Activated T-cell treated with anti-CD3 and anti-CD28 coated beads, Interleukin-2, amount 50 U/mL, for 72 hours (primary cell): Measurements from ENCODE around the gene MYADML2. TPM values are rescaled to one million over a fixed set of nuclear protein-coding genes. Genes with fewer than 3 reads are reported as not detected.
"Not testable (repeated sequence)": the region's sequence is repeated elsewhere in the genome, so short reads cannot be mapped to it uniquely, and the experiment has no call there.

Experiments used
- ATAC-seq, 2 donors: fragments of 150-1000 bp; cut with Tn5 transposase; replicated peaks in 1 of 2; 2 replicates each; pipeline ENCODE4 v1.10.0; 2021; ENCODE audit warnings: moderate library complexity in 2 of 2, mild to moderate bottlenecking in 1 of 2
- DNase-seq, 2 donors: peaks; one replicate each; pipeline ENCODE4 v3.0.0; 2021 to 2022; ENCODE audit warnings: mixed read lengths in 1 of 2
- H3K27ac Mint-ChIP-seq: one replicate; pipeline ENCODE4 v1.8.0; 2022; ENCODE audit warnings: mild to moderate bottlenecking, moderate library complexity, mixed read lengths
- H3K27me3 Mint-ChIP-seq: one replicate; pipeline ENCODE4 v1.8.0; 2022; ENCODE audit warnings: low read depth, mixed read lengths
- H3K36me3 Mint-ChIP-seq, 2 donors: one replicate each; pipeline ENCODE4 v1.8.0; 2022; ENCODE audit warnings: mixed read lengths in 2 of 2, mild to moderate bottlenecking in 1 of 2; ENCODE audit not compliant: insufficient read depth in 2 of 2
- H3K4me1 Mint-ChIP-seq: one replicate; pipeline ENCODE4 v1.8.0; 2022; ENCODE audit warnings: low read depth, mixed read lengths
- H3K4me3 Mint-ChIP-seq, 2 donors: one replicate each; pipeline ENCODE4 v1.8.0; 2022; ENCODE audit warnings: mild to moderate bottlenecking in 2 of 2, mixed read lengths in 2 of 2, moderate library complexity in 2 of 2
- H3K9me3 Mint-ChIP-seq, 2 donors: one replicate each; pipeline ENCODE4 v1.8.0; 2022; ENCODE audit warnings: mixed read lengths in 2 of 2
- total RNA-seq, 2 donors: library from RNA; stranded (reverse); gene quantifications; one replicate each; pipeline ENCODE4 v1.2.3, GENCODE V29; 2022

MYADML2 gene
- total RNA-seq, 2 donors from 2014 or later: not detected

- DNase-seq: no peak
- no peaks in the 10 kb centered on the region for H3K27me3 Mint-ChIP-seq
- no peak overlapping the region for H3K27ac Mint-ChIP-seq
- no peak overlapping the region for H3K4me3 Mint-ChIP-seq
- H3K36me3 Mint-ChIP-seq: peaks cover 3 to 5% of the 10 kb centered on the region in 2 donors
- H3K4me1 Mint-ChIP-seq: peaks cover 14% of the 10 kb centered on the region
- ATAC-seq: no peak
- no peaks in the 10 kb centered on the region for H3K9me3 Mint-ChIP-seq
Observed at GRCh38 chr17:81984773-81985410, 37.9 kb upstream of the MYADML2 start.

- Mint-ChIP-seq H3K4me1 (peaks cover 24% of the 10 kb centered on the region), H3K4me3 (no peak overlapping the region), H3K27me3 (no peaks in the 10 kb centered on the region), H3K36me3 (peaks cover 3 to 5% of the 10 kb centered on the region in 2 donors), H3K9me3 (no peaks in the 10 kb centered on the region), H3K27ac (no peak overlapping the region)
- ATAC-seq (no peak), DNase-seq (no peak)
Observed at GRCh38 chr17:81983639-81984373, 36.8 kb upstream of the MYADML2 start.

GRCh38 chr17:81983011-81983638, 36.1 kb upstream of the MYADML2 start:
- H3K9me3 Mint-ChIP-seq: no peaks in the 10 kb centered on the region
- no peak for ATAC-seq
- no peak overlapping the region for H3K27ac Mint-ChIP-seq
- peaks cover 29% of the 10 kb centered on the region for H3K4me1 Mint-ChIP-seq
- no peaks in the 10 kb centered on the region for H3K27me3 Mint-ChIP-seq
- H3K4me3 Mint-ChIP-seq: no peak overlapping the region
- no peak for DNase-seq
- peaks cover 3 to 5% of the 10 kb centered on the region in 2 donors for H3K36me3 Mint-ChIP-seq

GRCh38 chr17:81981511-81981910, 34.5 kb upstream of the MYADML2 start:
- ATAC-seq, H3K27me3 Mint-ChIP-seq, DNase-seq, H3K4me3 Mint-ChIP-seq, H3K36me3 Mint-ChIP-seq, H3K9me3 Mint-ChIP-seq, H3K27ac Mint-ChIP-seq: not testable (repeated sequence)
- peaks cover 34% of the 10 kb centered on the region for H3K4me1 Mint-ChIP-seq

- no peak overlapping the region for H3K4me3 Mint-ChIP-seq
- no peak for ATAC-seq
Observed at GRCh38 chr17:81980707-81981343, 33.8 kb upstream of the MYADML2 start.

GRCh38 chr17:81980122-81980521, 33.1 kb upstream of the MYADML2 start:
- no peak overlapping the region for H3K27ac Mint-ChIP-seq
- peak overlapping the region in 1 of 2 donors; percentile 33 for H3K4me3 Mint-ChIP-seq
- H3K4me1 Mint-ChIP-seq: peaks cover 40% of the 10 kb centered on the region
- ATAC-seq (no peak), DNase-seq (no peak)
- peaks cover 2% of the 10 kb centered on the region in 2 donors for H3K36me3 Mint-ChIP-seq
- H3K9me3 Mint-ChIP-seq: no peaks in the 10 kb centered on the region
- H3K27me3 Mint-ChIP-seq: no peaks in the 10 kb centered on the region

More at GRCh38 chr17:81980707-81981343, 33.8 kb upstream of the MYADML2 start:
- no peaks in the 10 kb centered on the region for H3K9me3 Mint-ChIP-seq
- H3K27me3 Mint-ChIP-seq: no peaks in the 10 kb centered on the region
- H3K27ac Mint-ChIP-seq: no peak overlapping the region
- H3K4me1 Mint-ChIP-seq: peaks cover 40% of the 10 kb centered on the region
- peaks cover 3 to 5% of the 10 kb centered on the region in 2 donors for H3K36me3 Mint-ChIP-seq
- DNase-seq: no peak

GRCh38 chr17:81978524-81979298, 31.7 kb upstream of the MYADML2 start:
- H3K27me3 Mint-ChIP-seq: no peaks in the 10 kb centered on the region
- ATAC-seq (no peak), DNase-seq (no peak)
- H3K27ac Mint-ChIP-seq: no peak overlapping the region
- H3K9me3 Mint-ChIP-seq: peaks cover 0 to 1% of the 10 kb centered on the region in 2 donors
- H3K4me1 Mint-ChIP-seq: peaks cover 40% of the 10 kb centered on the region
- no peaks in the 10 kb centered on the region for H3K36me3 Mint-ChIP-seq
- peak overlapping the region; percentile 82 to 85 for H3K4me3 Mint-ChIP-seq

- ATAC-seq (peak; percentile 91 to 93), DNase-seq (peak; percentile 90 to 96)
- peaks cover 40% of the 10 kb centered on the region for H3K4me1 Mint-ChIP-seq
- no peaks in the 10 kb centered on the region for H3K27me3 Mint-ChIP-seq
- peaks cover 0 to 1% of the 10 kb centered on the region in 2 donors for H3K9me3 Mint-ChIP-seq
- peak within 1 kb of the TSS; percentile 96 to 99 for H3K4me3 Mint-ChIP-seq
- peak within 1 kb of the TSS; percentile 91 for H3K27ac Mint-ChIP-seq
- H3K36me3 Mint-ChIP-seq: peaks cover 0 to 3% of the 10 kb centered on the region in 2 donors
Observed at GRCh38 chr17:81977211-81977808, 30.3 kb upstream of the MYADML2 start, which contains the start of gene ASPSCR1. Gene ASPSCR1 (plus strand): TSS chr17:81977629. CDS start chr17:81977647, 18 bp downstream.

- Mint-ChIP-seq H3K4me1 (peaks cover 40% of the 10 kb centered on the region), H3K9me3 (peaks cover 0 to 1% of the 10 kb centered on the region in 2 donors), H3K27me3 (no peaks in the 10 kb centered on the region), H3K4me3 (peak overlapping the region; percentile 96 to 99), H3K36me3 (peaks cover 0 to 3% of the 10 kb centered on the region in 2 donors), H3K27ac (peak overlapping the region; percentile 91)
- DNase-seq: peak in 1 of 2 donors; percentile 27
- peak in 1 of 2 donors; percentile 11 for ATAC-seq
Observed at GRCh38 chr17:81976332-81977210, 29.5 kb upstream of the MYADML2 start.

GRCh38 chr17:81973432-81973831, 26.4 kb upstream of the MYADML2 start:
- no peak for DNase-seq
- peaks cover 0 to 3% of the 10 kb centered on the region in 2 donors for H3K36me3 Mint-ChIP-seq
- H3K27me3 Mint-ChIP-seq: no peaks in the 10 kb centered on the region
- peaks cover 17% of the 10 kb centered on the region for H3K4me1 Mint-ChIP-seq
- H3K27ac Mint-ChIP-seq: no peak overlapping the region
- no peak for ATAC-seq
- peaks cover 0 to 1% of the 10 kb centered on the region in 2 donors for H3K9me3 Mint-ChIP-seq
- no peak overlapping the region for H3K4me3 Mint-ChIP-seq
